ENCODE measurements around the gene PUS10. TPM values are rescaled to one million over a fixed set of nuclear protein-coding genes. Genes with fewer than 3 reads are reported as not detected.

Gene PUS10
- total and polyA plus RNA-seq, 2 of the 8 experiments (the other 6 are each of a cell fraction or from before 2014, with no cell fraction given) = 1.3 to 3.1 TPM

DNA sequence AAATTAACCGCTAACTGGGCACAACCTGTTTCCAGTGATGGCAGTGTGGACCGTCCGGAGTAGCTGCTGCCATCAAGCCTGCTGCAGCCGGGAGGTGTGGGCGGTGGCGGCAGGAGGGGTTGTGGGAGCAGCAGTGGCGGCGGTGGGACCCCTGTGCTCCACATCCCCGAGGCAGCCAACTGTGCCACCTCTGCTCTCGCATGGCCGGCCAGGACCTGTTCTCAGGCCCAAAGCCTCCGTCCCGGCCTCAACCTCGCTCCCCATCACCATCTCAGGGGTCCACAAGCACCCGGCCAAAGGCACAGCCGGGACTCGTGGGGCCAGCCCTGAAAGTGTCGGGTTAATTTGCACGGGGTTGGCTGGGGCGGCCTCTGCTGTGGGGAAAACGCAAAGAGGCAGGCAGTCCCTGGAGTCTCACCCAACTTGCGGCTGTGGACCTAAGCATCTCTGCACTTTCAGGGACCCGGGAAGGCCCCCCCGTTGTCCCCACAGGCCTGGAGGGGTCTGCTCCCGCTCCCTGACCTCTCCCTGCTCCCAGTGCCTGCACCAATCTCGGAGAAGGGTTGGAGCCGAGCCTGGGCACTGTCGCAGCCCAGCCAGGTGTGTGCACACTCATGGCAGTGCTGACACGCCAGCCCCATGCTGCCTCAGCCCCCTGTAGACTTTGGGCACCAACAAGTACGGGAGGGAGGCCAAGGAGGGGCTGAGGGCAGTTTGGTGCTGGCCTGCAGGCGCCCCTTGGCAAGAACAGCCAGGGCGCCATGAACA is 45.0 kb downstream of the PUS10 start (continued):
- TF ChIP-seq CHD7 (IDR thresholded peaks at IDR 0.05; ENCODE audit: insufficient replicate concordance, low read length) (no peak), RAD21 (IDR thresholded peaks at IDR 0.05 in 1 of 2, conservative IDR thresholded peaks at IDR 0.05 in 1 of 2; ENCODE audit: low read depth in 2 of 2, low read length in 2 of 2) (no peak), CTBP2 (IDR thresholded peaks at IDR 0.05; ENCODE audit: borderline replicate concordance, insufficient read depth, insufficient read length, low read length) (no peak), POU5F1 (IDR thresholded peaks at IDR 0.05; ENCODE audit: low read depth, low read length) (no peak), TEAD4 (IDR thresholded peaks at IDR 0.05; ENCODE audit: low read depth, low read length) (no peak)
- TF ChIP-seq, protein P1, sequence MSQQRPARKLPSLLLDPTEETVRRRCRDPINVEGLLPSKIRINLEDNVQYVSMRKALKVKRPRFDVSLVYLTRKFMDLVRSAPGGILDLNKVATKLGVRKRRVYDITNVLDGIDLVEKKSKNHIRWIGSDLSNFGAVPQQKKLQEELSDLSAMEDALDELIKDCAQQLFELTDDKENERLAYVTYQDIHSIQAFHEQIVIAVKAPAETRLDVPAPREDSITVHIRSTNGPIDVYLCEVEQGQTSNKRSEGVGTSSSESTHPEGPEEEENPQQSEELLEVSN (IDR thresholded peaks at IDR 0.05) = no peak
